ENCODE data around the gene RSPRY1. TPM values are rescaled to one million over a fixed set of nuclear protein-coding genes. Genes with fewer than 3 reads are reported as not detected.
A peak's percentile ranks its signal among the peaks of the same experiment; 100 is the strongest.

The RSPRY1 gene
- total RNA-seq, 1 experiment from 2014 or later, result 44.7 TPM

GRCh38 chr16:57216968-57217367 lies 30.8 kb downstream of the RSPRY1 start:
- DNase-seq (ENCODE audit: extremely low read depth, low read depth), result no peak

GRCh38 chr16:57223057-57223456 lies 36.9 kb downstream of the RSPRY1 start:
- DNase-seq (ENCODE audit: extremely low read depth, low read depth), result no peak

GRCh38 chr16:57224651-57225335 lies 38.7 kb downstream of the RSPRY1 start:
- DNase-seq (ENCODE audit: extremely low read depth, low read depth), result no peak

- no peak for DNase-seq (ENCODE audit: extremely low read depth, low read depth)
Observed at GRCh38 chr16:57225978-57226377, 39.8 kb downstream of the RSPRY1 start.

GRCh38 chr16:57226701-57227621 lies 40.8 kb downstream of the RSPRY1 start:
- DNase-seq (ENCODE audit: extremely low read depth, low read depth), result no peak

GRCh38 chr16:57229079-57229478 lies 43.0 kb downstream of the RSPRY1 start:
- DNase-seq (ENCODE audit: extremely low read depth, low read depth), result no peak

- no peak for DNase-seq (ENCODE audit: extremely low read depth, low read depth)
Observed at GRCh38 chr16:57231821-57232350, 45.8 kb downstream of the RSPRY1 start.

DNA sequence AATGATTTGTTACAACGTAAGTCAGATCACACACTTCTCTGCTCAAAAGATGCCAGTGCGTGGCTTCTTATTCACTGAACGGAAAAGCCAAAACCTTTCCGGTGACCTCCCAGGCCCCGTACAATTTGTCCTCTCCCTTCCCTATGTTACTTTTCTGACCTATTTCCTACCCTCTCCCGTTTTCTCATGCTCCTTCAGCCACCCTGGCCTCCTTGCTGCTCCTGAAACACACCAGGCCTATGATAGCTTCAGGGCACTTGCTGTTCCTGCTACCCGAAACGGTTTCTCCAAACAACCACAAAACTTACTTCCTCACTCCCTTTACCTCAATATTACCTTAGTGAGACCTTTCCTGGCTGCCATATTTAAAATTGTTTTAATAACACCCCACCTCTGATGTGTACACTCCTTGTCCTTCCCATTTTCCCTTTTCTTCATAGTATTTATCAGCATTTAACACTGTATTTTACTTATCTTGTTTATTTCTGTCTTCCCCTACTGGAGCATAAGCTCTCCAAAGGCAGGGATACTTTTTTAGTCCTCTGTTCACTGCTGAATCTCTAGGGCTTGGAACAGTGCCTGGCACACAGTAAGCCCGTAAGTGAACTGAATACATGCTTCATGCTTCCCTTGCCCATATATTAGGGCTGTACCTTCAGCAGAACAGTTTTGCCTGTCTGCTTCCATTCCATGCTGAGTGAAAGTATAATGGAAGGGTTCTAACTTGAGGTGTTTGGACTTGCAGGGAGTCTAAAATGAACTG lies 48.0 kb downstream of the RSPRY1 start:
- no peak for DNase-seq (ENCODE audit: extremely low read depth, low read depth)

DNA sequence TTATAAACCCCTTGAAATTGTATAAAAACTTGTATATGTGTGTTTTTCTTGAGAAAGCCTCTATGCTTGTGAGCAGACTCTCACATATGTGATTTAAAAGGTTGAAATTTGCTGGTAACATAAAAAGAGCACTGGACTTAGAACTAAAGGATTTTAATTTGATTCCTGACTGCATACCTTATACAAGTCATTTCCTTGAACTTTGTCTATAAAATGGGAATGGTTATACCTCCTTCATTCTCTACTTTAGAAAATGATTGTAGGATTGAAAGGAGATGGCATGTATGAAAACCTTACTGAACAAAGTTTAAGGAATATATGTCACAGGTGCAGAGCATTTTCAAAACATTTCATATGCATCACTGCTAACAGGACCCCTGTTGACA lies 48.6 kb downstream of the RSPRY1 start:
- no peak for DNase-seq (ENCODE audit: extremely low read depth, low read depth)

DNA sequence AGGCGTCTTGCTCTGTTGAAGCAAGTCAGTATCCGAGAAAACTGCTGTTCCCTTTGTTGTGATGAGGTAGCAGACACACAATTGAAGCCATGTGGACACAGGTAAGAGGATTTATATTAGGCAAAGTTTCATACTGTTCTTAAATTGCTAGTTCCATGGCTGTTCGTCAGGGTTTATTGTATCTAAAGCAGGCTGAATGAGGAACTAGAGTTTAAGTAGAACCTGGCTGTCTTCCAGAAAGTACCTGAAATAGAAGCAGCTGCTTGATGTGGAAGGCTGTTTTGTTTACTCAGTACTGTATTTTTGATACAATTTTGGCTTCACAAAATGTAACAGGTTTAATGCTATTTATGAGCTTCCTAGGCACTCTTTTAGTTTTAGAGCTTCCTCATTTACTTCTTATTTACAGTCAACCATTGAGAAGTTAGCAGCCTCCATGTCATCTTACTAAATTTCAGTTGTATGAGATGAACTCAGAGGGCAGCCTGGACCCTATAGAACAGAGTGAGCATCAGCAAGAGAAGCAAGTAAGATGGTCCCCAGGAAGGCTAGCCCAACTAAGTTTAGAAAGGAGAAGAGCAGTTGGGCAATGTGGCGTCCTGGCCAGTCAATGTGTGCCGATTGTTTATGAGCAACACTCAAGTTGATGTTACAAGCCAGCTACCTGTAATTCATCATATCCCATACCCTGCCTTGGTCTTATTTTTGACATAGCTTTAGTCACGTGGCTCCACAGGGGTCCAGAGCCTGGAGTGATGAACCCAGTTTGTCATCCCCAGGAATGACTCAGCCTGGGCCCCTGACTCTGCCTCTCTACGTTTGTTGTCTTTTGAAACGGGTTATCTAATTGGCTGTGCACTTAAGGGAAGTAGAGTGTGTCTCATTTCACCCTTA lies 49.2 kb downstream of the RSPRY1 start:
- no peak for DNase-seq (ENCODE audit: extremely low read depth, low read depth)

DNA sequence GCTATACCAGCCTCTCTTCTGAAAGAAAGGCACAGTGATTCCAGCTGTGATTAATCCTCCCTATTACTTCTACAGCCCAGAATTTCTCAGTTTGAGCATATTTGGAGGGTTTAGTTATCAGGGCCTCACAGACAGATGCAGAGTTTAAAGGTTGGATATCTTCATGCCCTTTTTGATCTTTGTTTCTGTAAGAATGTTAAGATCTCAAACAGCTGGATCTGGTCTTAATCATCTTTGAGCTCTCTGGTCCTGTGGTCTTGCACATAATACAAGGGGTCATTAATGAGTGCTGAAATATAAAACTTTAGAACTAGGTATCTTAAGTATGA lies 49.9 kb downstream of the RSPRY1 start:
- DNase-seq (ENCODE audit: extremely low read depth, low read depth), result no peak

DNA sequence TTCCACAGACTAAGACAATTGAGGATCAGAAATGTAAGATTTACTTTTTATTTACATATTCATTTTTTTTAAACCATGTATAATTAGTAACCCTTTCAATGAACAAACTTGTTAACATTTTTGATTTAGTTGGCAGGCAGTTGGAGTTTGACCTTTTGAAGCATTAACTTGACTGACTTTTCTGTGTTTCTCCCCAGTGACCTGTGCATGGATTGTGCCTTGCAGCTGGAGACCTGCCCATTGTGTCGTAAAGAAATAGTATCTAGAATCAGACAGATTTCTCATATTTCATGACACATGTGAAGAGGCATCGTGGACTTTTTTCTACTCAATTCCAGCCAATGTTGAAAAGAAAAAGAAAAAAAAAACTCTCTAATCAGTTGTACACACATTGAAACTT lies 52.6 kb downstream of the RSPRY1 start:
- DNase-seq (ENCODE audit: extremely low read depth, low read depth), result no peak

DNA sequence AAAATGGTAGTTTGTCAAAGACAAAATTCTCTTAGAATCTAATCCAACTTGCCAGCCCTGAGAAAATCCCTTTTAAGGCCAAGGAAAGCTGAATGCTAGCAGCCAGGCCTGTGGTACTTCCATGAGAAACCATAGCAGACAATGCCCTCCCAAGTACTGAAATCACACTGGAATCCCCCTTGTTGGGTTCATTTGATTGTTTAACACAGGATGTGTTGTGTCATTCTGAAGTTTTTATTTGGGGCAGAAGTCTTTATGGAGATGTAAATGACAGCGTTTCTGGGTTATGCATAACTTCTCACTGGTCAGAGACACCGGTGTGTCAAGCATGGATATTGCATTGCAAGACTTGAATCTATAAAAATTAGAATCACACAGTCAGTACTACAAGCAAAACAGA lies 53.0 kb downstream of the RSPRY1 start:
- DNase-seq (ENCODE audit: extremely low read depth, low read depth), result no peak

GRCh38 chr16:57240851-57241250 lies 54.7 kb downstream of the RSPRY1 start:
- no peak for DNase-seq (ENCODE audit: extremely low read depth, low read depth)

DNA sequence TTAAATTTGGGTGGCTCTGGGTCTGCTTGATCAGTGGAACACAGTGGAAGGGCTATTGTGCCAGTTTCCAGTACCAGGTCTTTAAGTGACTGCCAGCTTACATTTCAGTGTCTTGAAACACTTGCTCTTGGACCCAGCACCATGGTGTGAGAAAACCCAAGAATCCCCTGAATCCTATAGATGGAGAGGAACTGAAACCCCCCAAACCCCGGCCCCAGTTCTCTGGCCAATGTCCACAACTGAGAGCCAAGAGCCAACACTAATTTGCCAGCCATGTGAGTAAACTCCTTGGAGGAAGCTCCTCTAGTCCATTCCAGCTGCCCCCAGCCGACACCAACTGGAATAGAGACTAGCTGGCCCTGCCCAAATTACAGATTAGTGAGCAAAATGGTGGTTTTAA lies 56.5 kb downstream of the RSPRY1 start:
- DNase-seq (ENCODE audit: extremely low read depth, low read depth), result no peak

- DNase-seq (ENCODE audit: extremely low read depth, low read depth), result no peak
Observed at GRCh38 chr16:57244463-57244766, 58.3 kb downstream of the RSPRY1 start.

- peak; percentile 99 for DNase-seq (ENCODE audit: extremely low read depth, low read depth)
Observed at GRCh38 chr16:57244767-57245471, 58.8 kb downstream of the RSPRY1 start, which contains the start of gene ARL2BP. TSS of gene ARL2BP (plus strand) at chr16:57245259. CDS start at chr16:57245368, 109 bp downstream.

DNA sequence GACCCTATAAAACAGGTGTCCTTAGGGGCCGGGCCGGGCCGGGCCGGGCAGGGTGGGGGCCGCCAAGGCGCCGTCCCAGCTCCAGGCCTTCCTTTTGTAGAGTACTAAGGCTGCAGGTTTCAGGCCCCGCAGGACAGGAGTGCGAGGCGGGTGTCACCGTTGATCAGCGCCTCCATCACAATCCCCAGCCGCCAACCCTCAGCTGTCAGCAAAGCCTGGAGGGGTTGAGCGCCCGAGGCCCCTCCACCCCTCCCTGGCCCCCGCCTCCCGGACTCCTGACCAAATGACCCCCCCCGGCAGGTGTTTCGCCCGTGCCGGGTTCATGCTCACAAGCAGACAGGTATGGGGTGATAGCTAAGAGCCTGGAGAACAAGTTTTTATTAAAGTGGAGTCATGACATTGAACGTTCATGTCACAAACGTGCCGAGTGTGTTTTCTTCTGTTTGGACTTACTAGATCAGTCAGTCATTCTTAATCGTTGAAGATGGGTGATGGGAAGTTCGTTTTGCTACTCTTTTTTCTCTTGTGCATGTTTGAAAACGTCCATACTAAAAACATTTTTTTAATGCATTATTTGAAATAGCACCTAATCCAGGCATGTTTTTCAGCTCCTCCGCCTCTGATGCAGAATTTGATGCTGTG lies 59.5 kb downstream of the RSPRY1 start:
- no peak for DNase-seq (ENCODE audit: extremely low read depth, low read depth)

GRCh38 chr16:57251352-57251751 lies 65.2 kb downstream of the RSPRY1 start:
- DNase-seq (ENCODE audit: extremely low read depth, low read depth), result no peak
